Skeletal muscle satellite cell (primary cell): ENCODE results near the gene ZFHX3.
"Not testable (repeated sequence)": the region's sequence is repeated elsewhere in the genome, so short reads cannot be mapped to it uniquely, and the experiment has no call there.

Source experiments
- H3K27me3 ChIP-seq: 2 replicates; pipeline ENCODE4 v1.7.0; 2013; ENCODE audit warnings: low read length; ENCODE audit not compliant: control insufficient read depth, insufficient read depth
- H3K36me3 ChIP-seq: 2 replicates; pipeline ENCODE4 v1.7.0; 2013; ENCODE audit warnings: mild to moderate bottlenecking, control low read depth, low read length; ENCODE audit not compliant: insufficient read depth
- H3K4me1 ChIP-seq: 2 replicates; pipeline ENCODE4 v1.7.0; 2013; ENCODE audit warnings: low read length; ENCODE audit not compliant: control insufficient read depth, insufficient read depth
- H3K4me2 ChIP-seq: 2 replicates; pipeline ENCODE4 v1.7.0; 2013; ENCODE audit warnings: mild to moderate bottlenecking, low read length
- H3K4me3 ChIP-seq: 2 replicates; pipeline ENCODE4 v1.7.0; 2013; ENCODE audit warnings: low read length
- H3K9ac ChIP-seq: 2 replicates; pipeline ENCODE4 v1.7.0; 2013; ENCODE audit warnings: mild to moderate bottlenecking, low read depth, low read length, moderate library complexity
- H3K9me3 ChIP-seq: replicated peaks from 2 replicates; pipeline ENCODE4 v1.7.0; 2013; ENCODE audit warnings: mild to moderate bottlenecking, control low read depth, low read length

The ZFHX3 gene

DNA sequence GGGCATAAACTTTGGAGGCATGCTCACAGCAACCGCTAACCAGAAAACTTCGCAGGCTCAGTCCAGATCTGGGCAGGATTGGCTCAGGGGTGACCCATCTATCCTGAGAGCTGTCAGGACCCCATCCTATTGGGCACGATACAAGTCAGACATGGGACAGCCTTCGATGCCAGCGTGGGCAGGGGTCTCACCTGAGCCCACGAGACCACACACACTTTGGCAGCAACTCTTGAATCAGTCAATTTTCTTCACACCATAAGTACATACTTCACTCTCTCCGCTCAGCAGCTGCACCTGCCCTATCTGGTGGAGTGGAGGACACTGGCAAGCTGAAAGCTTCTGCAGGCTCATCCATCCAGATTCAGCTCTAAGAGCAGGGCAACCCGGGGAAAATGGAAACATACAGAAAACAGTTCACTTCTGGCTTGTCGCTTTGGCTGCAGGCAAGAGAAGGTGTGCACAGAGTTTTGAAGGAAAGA lies 48.3 kb downstream of the ZFHX3 start:
- Histone ChIP-seq H3K4me2 (peak overlapping the region; percentile 73), H3K27me3 (no peaks in the 10 kb centered on the region), H3K9ac (no peak overlapping the region), H3K4me3 (no peak overlapping the region), H3K36me3 (peaks cover 3% of the 10 kb centered on the region), H3K4me1 (peaks cover 33% of the 10 kb centered on the region), H3K9me3 (no peaks in the 10 kb centered on the region)

- no peak overlapping the region for H3K4me3 ChIP-seq
These were observed 50.8 kb downstream of the ZFHX3 start for GRCh38 chr16:72997141-72997542.

DNA sequence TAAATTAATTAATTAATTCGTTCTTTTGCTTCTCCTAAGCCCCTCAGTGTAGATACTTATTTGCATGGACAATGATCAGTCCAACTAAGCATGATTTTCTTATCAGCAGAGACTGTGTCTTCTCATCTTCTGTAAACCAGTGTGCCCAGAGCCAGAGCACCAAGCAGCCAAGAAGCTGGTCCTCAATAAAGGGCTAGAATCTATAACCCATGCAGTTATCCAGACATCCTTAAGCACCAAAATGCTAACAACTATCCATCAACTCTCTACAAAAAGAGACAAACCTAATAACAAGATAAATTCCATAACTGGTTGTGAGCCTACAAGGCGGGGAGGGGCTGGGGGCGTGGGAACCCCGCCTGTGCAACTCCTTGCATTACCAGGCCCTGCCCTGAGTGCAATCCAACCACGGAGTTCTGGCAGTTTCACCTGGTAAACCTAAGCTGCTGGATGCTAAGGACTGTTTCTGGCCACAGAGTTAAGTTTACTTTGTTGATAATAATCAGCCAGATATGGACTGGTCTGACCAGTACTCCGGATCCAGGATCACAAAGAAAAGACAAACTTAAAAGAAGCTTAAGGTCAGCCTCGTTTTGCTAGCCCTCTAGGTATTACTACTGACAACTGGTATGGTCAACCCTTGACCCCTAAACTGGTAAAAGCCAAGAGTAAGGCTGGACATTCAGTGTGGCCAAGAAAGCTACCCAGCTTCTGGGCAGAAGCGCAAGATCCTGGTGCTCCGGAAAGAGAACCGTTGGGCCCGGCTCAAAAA lies 51.5 kb downstream of the ZFHX3 start:
- H3K4me1 ChIP-seq = peaks cover 61% of the 10 kb centered on the region
- H3K36me3 ChIP-seq = peaks cover 3% of the 10 kb centered on the region
- no peaks in the 10 kb centered on the region for H3K9me3 ChIP-seq
- H3K27me3 ChIP-seq = no peaks in the 10 kb centered on the region
- no peak overlapping the region for H3K4me2 ChIP-seq
- no peak overlapping the region for H3K9ac ChIP-seq
- no peak overlapping the region for H3K4me3 ChIP-seq

More at GRCh38 chr16:72997141-72997542, 50.8 kb downstream of the ZFHX3 start:
- Histone ChIP-seq H3K4me2 (no peak overlapping the region), H3K36me3 (peaks cover 3% of the 10 kb centered on the region), H3K4me1 (peaks cover 54% of the 10 kb centered on the region), H3K27me3 (no peaks in the 10 kb centered on the region), H3K9ac (no peak overlapping the region), H3K9me3 (no peaks in the 10 kb centered on the region)

DNA sequence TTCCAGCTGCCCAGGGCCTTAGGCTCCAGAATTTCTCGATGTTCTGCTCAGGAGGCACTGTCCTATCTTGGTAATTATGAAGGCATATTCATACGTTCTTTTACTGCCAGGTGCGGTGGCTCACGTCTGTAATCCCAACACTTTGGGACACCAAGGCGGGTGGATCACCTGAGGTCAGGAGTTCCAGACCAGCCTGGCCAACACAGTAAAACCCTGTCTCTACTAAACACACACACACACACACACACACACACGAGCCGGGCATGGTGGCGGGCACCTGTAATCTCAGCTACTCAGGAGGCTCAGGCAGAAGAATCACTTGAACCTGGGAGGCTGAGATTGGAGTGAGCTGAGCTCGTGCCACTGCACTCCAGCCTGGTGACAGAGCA lies 52.1 kb downstream of the ZFHX3 start:
- H3K36me3 ChIP-seq, H3K4me2 ChIP-seq, H3K4me3 ChIP-seq, H3K9ac ChIP-seq, H3K9me3 ChIP-seq, H3K27me3 ChIP-seq: not testable (repeated sequence)
- H3K4me1 ChIP-seq = peaks cover 65% of the 10 kb centered on the region

DNA sequence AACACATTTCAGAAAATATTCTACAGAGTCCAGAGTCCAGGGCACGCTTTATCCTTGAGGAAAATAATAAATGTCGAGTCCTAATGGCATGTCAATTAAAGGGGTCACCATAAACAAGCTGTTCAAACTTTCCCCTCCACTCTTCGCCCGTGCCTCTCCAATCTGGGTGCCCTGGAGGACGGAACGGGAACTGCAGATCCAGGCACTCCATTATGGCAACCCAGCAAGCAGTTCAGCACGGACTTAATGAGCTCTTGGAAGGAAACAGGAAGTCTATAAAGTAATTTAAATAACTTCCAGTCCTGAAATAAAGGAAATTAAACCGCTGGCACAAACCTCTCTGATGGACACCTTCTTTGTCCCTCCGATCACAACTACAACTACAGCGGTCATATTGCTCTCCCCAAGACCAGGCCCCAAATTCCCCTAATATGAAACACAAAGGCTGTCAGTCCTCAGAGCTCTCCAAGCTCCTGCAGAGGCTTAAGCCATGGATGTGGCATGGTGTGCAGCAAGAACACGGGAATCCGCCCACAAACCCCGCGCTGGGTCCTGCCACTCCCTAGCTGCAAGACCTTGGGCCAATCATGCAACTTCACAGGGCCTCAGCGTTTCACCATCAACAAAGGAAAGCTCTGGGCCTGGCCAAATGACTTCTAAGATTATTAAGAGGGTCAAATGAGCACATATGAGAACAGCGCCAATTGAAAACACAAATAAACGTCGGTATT lies 52.6 kb downstream of the ZFHX3 start:
- peaks cover 3% of the 10 kb centered on the region for H3K36me3 ChIP-seq
- no peak overlapping the region for H3K9ac ChIP-seq
- H3K4me3 ChIP-seq = no peak overlapping the region
- H3K27me3 ChIP-seq = no peaks in the 10 kb centered on the region
- H3K4me1 ChIP-seq = peaks cover 65% of the 10 kb centered on the region
- no peak overlapping the region for H3K4me2 ChIP-seq
- H3K9me3 ChIP-seq = no peaks in the 10 kb centered on the region

DNA sequence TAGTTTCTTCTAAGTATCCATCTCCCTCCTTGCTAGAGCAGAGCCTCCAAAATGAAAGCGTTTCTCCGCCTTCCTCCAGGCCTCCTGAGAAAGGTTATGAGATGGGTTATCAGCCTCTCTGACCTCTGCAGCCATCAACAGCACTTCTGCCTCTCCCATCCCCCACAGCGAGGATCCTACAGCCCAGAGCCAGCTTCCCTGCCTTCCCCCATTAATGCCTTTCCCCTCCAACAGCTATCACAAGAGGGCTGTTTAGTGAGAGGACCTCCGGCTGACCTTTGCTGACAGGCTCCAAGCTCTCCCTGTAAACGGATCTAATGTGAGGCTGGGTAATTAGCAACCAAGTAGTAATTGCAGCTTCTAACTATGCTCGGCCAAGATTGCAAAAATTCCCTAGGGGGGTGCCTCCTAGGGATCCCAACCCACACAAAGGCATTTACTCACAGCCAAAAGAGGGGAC lies 55.8 kb downstream of the ZFHX3 start:
- Histone ChIP-seq H3K4me3 (no peak overlapping the region), H3K9ac (no peak overlapping the region), H3K36me3 (peaks cover 3% of the 10 kb centered on the region), H3K27me3 (no peaks in the 10 kb centered on the region), H3K9me3 (no peaks in the 10 kb centered on the region), H3K4me1 (peaks cover 79% of the 10 kb centered on the region), H3K4me2 (no peak overlapping the region)

GRCh38 chr16:72991644-72992043 lies 56.3 kb downstream of the ZFHX3 start:
- no peak overlapping the region for H3K4me2 ChIP-seq
- no peaks in the 10 kb centered on the region for H3K9me3 ChIP-seq
- H3K36me3 ChIP-seq = peaks cover 3% of the 10 kb centered on the region
- H3K4me1 ChIP-seq = peaks cover 79% of the 10 kb centered on the region
- no peak overlapping the region for H3K4me3 ChIP-seq
- H3K27me3 ChIP-seq = no peaks in the 10 kb centered on the region
- H3K9ac ChIP-seq = no peak overlapping the region

DNA sequence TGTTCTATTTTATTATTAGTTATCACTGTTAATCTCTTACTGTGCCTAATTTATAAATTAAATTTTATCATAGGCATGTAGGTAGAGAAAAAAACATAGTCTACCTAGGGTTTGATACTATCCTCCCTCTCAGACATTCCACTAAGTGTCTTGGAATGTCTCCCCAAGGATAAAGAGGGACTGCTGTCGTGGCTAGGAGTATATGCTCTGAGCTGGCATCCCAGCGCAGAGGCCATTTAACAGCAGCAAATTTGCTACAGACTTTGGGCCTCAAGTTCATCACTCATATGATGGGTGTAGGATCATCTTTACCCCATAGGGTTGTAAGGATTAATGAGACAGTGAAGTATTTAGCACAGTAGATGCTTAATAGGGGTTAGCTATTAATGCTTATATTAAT lies 56.7 kb downstream of the ZFHX3 start:
- peaks cover 3% of the 10 kb centered on the region for H3K36me3 ChIP-seq
- no peaks in the 10 kb centered on the region for H3K9me3 ChIP-seq
- peaks cover 79% of the 10 kb centered on the region for H3K4me1 ChIP-seq
- peak overlapping the region; percentile 7 for H3K4me2 ChIP-seq
- no peak overlapping the region for H3K4me3 ChIP-seq
- H3K9ac ChIP-seq = peak overlapping the region; percentile 80
- H3K27me3 ChIP-seq = no peaks in the 10 kb centered on the region

DNA sequence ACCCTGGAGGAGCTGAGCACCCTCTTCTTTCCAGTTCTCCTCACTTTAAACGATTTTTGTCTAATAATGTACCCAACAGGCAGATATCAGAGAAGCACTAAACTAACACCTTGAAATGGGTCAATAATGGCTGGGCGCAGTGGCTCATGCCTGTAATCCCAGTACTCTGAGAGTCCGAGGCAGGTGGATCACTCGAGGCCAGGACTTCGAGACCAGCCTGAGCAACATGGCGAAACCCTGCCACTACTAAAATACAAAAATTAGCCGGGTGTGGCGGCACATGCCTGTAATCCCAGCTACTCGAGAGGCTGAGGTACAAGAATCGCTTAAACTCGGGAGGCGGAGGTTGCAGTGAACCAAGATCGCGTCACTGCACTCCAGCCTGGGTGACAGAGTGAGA lies 57.4 kb downstream of the ZFHX3 start:
- Histone ChIP-seq H3K4me2 (peak overlapping the region; percentile 82), H3K27me3 (no peaks in the 10 kb centered on the region), H3K4me3 (peak overlapping the region; percentile 54), H3K9me3 (no peaks in the 10 kb centered on the region), H3K4me1 (peaks cover 85% of the 10 kb centered on the region), H3K36me3 (peaks cover 3% of the 10 kb centered on the region), H3K9ac (peak overlapping the region; percentile 80)

DNA sequence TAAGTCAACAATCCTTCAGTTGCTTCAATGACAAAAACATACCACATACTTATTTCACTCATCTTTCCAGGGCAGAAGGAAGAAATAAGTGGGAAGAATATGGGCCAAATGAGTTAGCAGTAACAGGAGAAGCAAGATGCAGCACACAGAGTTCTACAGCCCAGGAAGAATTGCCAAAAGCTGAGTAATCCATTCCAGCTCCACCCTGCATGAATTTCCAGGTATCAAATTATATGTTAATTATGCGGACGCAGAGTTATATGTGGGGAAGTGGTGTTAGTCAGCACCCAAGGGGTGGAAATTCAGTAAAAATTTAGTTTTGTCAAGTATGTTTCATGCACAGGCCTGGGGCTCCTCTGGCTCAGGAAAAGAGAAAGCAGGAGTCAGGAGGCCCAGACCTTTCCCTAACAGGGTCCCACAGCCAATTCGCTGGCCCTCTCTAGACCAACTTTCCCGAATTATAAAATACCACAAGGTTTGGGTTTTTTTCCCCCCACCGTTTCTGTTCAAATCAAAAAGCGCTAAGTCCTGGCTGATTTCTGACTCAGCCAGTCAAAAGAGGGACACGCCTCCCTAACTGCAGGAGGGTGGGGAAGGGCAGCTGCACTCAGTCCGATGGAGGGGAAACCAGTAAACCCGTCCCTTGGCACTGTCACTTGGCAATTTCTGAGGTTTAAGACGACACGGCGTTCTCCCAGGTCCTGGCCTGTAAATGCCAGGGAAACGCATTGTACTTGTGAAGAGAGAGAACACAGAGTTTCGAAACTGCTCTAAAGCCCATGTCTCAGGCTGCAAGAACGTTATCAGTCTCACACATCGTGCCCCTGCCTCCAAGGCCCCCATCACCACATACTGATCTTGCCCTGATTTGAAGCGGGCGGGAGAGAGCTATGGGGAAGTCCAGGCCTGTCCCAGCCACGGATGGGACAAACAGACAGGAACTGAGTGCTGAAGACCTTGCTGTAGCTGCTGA lies 58.1 kb downstream of the ZFHX3 start:
- Histone ChIP-seq H3K4me1 (peaks cover 92% of the 10 kb centered on the region), H3K4me2 (peak overlapping the region; percentile 82), H3K9ac (peak overlapping the region; percentile 80), H3K9me3 (no peaks in the 10 kb centered on the region), H3K36me3 (no peaks in the 10 kb centered on the region), H3K4me3 (peak overlapping the region; percentile 54), H3K27me3 (no peaks in the 10 kb centered on the region)

DNA sequence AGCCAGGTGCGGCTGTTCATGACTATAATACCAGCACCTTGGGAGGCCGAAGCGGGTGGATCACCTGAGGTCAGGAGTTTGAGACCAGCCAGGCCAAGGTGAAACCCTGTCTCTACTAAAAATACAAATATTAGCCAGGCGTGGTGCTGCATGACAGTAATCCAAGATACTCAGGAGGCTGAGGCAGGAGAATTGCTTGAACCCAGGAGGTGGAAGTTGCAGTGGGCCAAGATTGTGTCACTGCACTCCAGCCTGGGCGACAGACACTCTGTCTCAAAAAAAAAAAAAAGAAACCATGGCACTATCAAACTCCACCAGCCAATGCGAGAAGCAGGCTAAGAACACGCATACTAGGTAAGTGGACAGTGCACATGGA lies 58.7 kb downstream of the ZFHX3 start:
- H3K27me3 ChIP-seq, H3K9me3 ChIP-seq, H3K36me3 ChIP-seq: not testable (repeated sequence)
- H3K4me2 ChIP-seq = peak overlapping the region; percentile 82
- H3K4me1 ChIP-seq = peaks cover 94% of the 10 kb centered on the region
- H3K9ac ChIP-seq = peak overlapping the region; percentile 50
- peak overlapping the region; percentile 3 for H3K4me3 ChIP-seq
